NT2/D1 (cell line): ENCODE measurements around the gene DHX15.

ENCODE experiments used
- YY1 ChIP-seq: IDR thresholded peaks from 2 replicates; pipeline ENCODE4 v1.6.1; 2011; ENCODE audit not compliant: insufficient read length, insufficient read depth
- ZNF274 ChIP-seq: IDR thresholded peaks from 2 replicates; pipeline ENCODE4 v1.6.1; 2011; ENCODE audit warnings: mild to moderate bottlenecking, low read depth, low read length

- TF ChIP-seq YY1 (no peak), ZNF274 (no peak)
These were observed 72.8 kb downstream of the DHX15 start for GRCh38 chr4:24511371-24512063.
